GM19351 (cell line): ENCODE data around the gene HENMT1.

Source experiments
- ATAC-seq: cut with Tn5 transposase; IDR thresholded peaks from one replicate; pipeline ENCODE4 v1.9.1; 2021; ENCODE audit warnings: mild to moderate bottlenecking, moderate library complexity; ENCODE audit not compliant: unreplicated experiment

The HENMT1 gene

GRCh38 chr1:108628665-108629064, 32.2 kb downstream of the HENMT1 start:
- ATAC-seq, result no peak

- no peak for ATAC-seq
Measured at GRCh38 chr1:108627951-108628350, 32.9 kb downstream of the HENMT1 start.

GRCh38 chr1:108627256-108627655, 33.6 kb downstream of the HENMT1 start:
- ATAC-seq, result no peak

- ATAC-seq, result no peak
Measured at GRCh38 chr1:108624069-108624468, 36.8 kb downstream of the HENMT1 start.

- ATAC-seq, result no peak
Measured at GRCh38 chr1:108617724-108618056, 43.2 kb downstream of the HENMT1 start.

GRCh38 chr1:108617008-108617723, 43.7 kb downstream of the HENMT1 start:
- no peak for ATAC-seq

GRCh38 chr1:108615544-108615943, 45.3 kb downstream of the HENMT1 start:
- no peak for ATAC-seq

GRCh38 chr1:108612496-108612895, 48.4 kb downstream of the HENMT1 start:
- ATAC-seq, result no peak

- no peak for ATAC-seq
Measured at GRCh38 chr1:108611984-108612383, 48.9 kb downstream of the HENMT1 start.

- no peak for ATAC-seq
Measured at GRCh38 chr1:108610073-108610472, 50.8 kb downstream of the HENMT1 start.

- no peak for ATAC-seq
Measured at GRCh38 chr1:108609483-108610049, 51.3 kb downstream of the HENMT1 start.

- ATAC-seq, result no peak
Measured at GRCh38 chr1:108606478-108606877, 54.4 kb downstream of the HENMT1 start.

- no peak for ATAC-seq
Measured at GRCh38 chr1:108605633-108606032, 55.3 kb downstream of the HENMT1 start.

GRCh38 chr1:108601708-108602410, 59.0 kb downstream of the HENMT1 start:
- no peak for ATAC-seq

GRCh38 chr1:108600504-108600903, 60.4 kb downstream of the HENMT1 start:
- ATAC-seq, result no peak

- ATAC-seq, result no peak
Measured at GRCh38 chr1:108598340-108598739, 62.6 kb downstream of the HENMT1 start.
